Measurements from ENCODE around the gene TMEM116.
"Not testable (repeated sequence)": the region's sequence is repeated elsewhere in the genome, so short reads cannot be mapped to it uniquely, and the experiment has no call there.

The TMEM116 gene

GRCh38 chr12:112004041-112004440 lies 8.9 kb downstream of the TMEM116 start:
- TF ChIP-seq POLR2A (IDR thresholded peaks at IDR 0.05; ENCODE audit: extremely low read depth, insufficient read length) (no peak), MYC (IDR thresholded peaks at IDR 0.05; ENCODE audit: low read depth, low read length) (no peak), CTCF (IDR thresholded peaks at IDR 0.05; ENCODE audit: low read depth, low read length) (no peak), MAX (IDR thresholded peaks at IDR 0.05; ENCODE audit: low read depth, low read length) (no peak)
- no peak for DNase-seq (ENCODE audit: low read depth)

GRCh38 chr12:112001576-112001975 lies 11.4 kb downstream of the TMEM116 start:
- TF ChIP-seq MYC (IDR thresholded peaks at IDR 0.05; ENCODE audit: low read depth, low read length): no peak
- no peak for TF ChIP-seq MAX (IDR thresholded peaks at IDR 0.05; ENCODE audit: low read depth, low read length)
- TF ChIP-seq POLR2A (IDR thresholded peaks at IDR 0.05; ENCODE audit: extremely low read depth, insufficient read length): no peak
- TF ChIP-seq CTCF (IDR thresholded peaks at IDR 0.05; ENCODE audit: low read depth, low read length): no peak
- H3K4me3 ChIP-seq (ENCODE audit: low read depth, low read length): no peak overlapping the region
- DNase-seq (ENCODE audit: low read depth): no peak

More at GRCh38 chr12:112004041-112004440, 8.9 kb downstream of the TMEM116 start:
- no peak overlapping the region for H3K4me3 ChIP-seq (ENCODE audit: low read depth, low read length)

- DNase-seq (ENCODE audit: low read depth): no peak
- no peak for TF ChIP-seq MYC (IDR thresholded peaks at IDR 0.05; ENCODE audit: low read depth, low read length)
- TF ChIP-seq CTCF (IDR thresholded peaks at IDR 0.05; ENCODE audit: low read depth, low read length): no peak
- TF ChIP-seq POLR2A (IDR thresholded peaks at IDR 0.05; ENCODE audit: extremely low read depth, insufficient read length): no peak
- TF ChIP-seq MAX (IDR thresholded peaks at IDR 0.05; ENCODE audit: low read depth, low read length): no peak
These were observed 12.1 kb downstream of the TMEM116 start for GRCh38 chr12:112000820-112001219.

GRCh38 chr12:111999129-111999528 lies 13.8 kb downstream of the TMEM116 start:
- DNase-seq (ENCODE audit: low read depth); H3K4me3 ChIP-seq (ENCODE audit: low read depth, low read length): not testable (repeated sequence)

More at GRCh38 chr12:112000820-112001219, 12.1 kb downstream of the TMEM116 start:
- H3K4me3 ChIP-seq (ENCODE audit: low read depth, low read length): no peak overlapping the region

- no peak for DNase-seq (ENCODE audit: low read depth)
- no peak overlapping the region for H3K4me3 ChIP-seq (ENCODE audit: low read depth, low read length)
- TF ChIP-seq MAX (IDR thresholded peaks at IDR 0.05; ENCODE audit: low read depth, low read length): no peak
- no peak for TF ChIP-seq POLR2A (IDR thresholded peaks at IDR 0.05; ENCODE audit: extremely low read depth, insufficient read length)
- TF ChIP-seq MYC (IDR thresholded peaks at IDR 0.05; ENCODE audit: low read depth, low read length): no peak
- TF ChIP-seq CTCF (IDR thresholded peaks at IDR 0.05; ENCODE audit: low read depth, low read length): no peak
These were observed 14.9 kb downstream of the TMEM116 start for GRCh38 chr12:111998015-111998414.

- no peak overlapping the region for H3K4me3 ChIP-seq (ENCODE audit: low read depth, low read length)
- DNase-seq (ENCODE audit: low read depth): no peak
- no peak for TF ChIP-seq POLR2A (IDR thresholded peaks at IDR 0.05; ENCODE audit: extremely low read depth, insufficient read length)
- TF ChIP-seq MYC (IDR thresholded peaks at IDR 0.05; ENCODE audit: low read depth, low read length): no peak
- TF ChIP-seq CTCF (IDR thresholded peaks at IDR 0.05; ENCODE audit: low read depth, low read length): no peak
- TF ChIP-seq MAX (IDR thresholded peaks at IDR 0.05; ENCODE audit: low read depth, low read length): no peak
These were observed 15.7 kb downstream of the TMEM116 start for GRCh38 chr12:111997300-111997699.

All from NB4 (cell line).